ENCODE measurements around the gene LRRTM2.

- TF ChIP-seq POLR2AphosphoS5 (IDR thresholded peaks at IDR 0.05; ENCODE audit: borderline replicate concordance, low read depth, low read length) (no peak), EZH2 (IDR thresholded peaks at IDR 0.05) (no peak), FOXP2 (optimal IDR thresholded peaks at IDR 0.05; ENCODE audit: control extremely low read depth, extremely low read length, insufficient read depth) (no peak)
Measured at GRCh38 chr5:138875946-138876345, 811 bp upstream of the LRRTM2 start.

All from SK-N-MC (cell line).